HepG2 (cell line): ENCODE measurements around the gene PHKG2. TPM values are rescaled to one million over a fixed set of nuclear protein-coding genes. Genes with fewer than 3 reads are reported as not detected.

ENCODE experiments used
- GFI1 ChIP-seq: sonication (generic); formaldehyde crosslinking; IDR thresholded peaks from 2 replicates; pipeline ENCODE4 v1.5.0; 2020; ENCODE audit warnings: missing genetic modification reagents, mild to moderate bottlenecking, borderline replicate concordance
- GTF3A ChIP-seq: sonication (generic); formaldehyde crosslinking; conservative IDR thresholded peaks from 2 replicates; pipeline ENCODE4 v1.4.0; 2020; ENCODE audit warnings: mild to moderate bottlenecking, missing genetic modification reagents
- HMGA1 ChIP-seq: sonication (generic); formaldehyde crosslinking; conservative IDR thresholded peaks from 2 replicates; pipeline ENCODE4 v1.4.0; 2020; ENCODE audit warnings: missing genetic modification reagents
- KAT7 ChIP-seq: IDR thresholded peaks from 2 replicates; pipeline ENCODE4 v1.6.1; 2018; ENCODE audit warnings: borderline replicate concordance, missing compliant biosample characterization
- MEIS2 ChIP-seq: sonication (generic); formaldehyde crosslinking; IDR thresholded peaks from 2 replicates; pipeline ENCODE4 v1.9.0; 2021; ENCODE audit warnings: mild to moderate bottlenecking, missing genetic modification reagents
- MZF1 ChIP-seq: sonication (generic); formaldehyde crosslinking; IDR thresholded peaks from 2 replicates; pipeline ENCODE4 v1.8.1; 2023; ENCODE audit warnings: mild to moderate bottlenecking, missing genetic modification reagents, borderline replicate concordance
- NFYC ChIP-seq: IDR thresholded peaks from 2 replicates; pipeline ENCODE4 v1.6.1; 2016; ENCODE audit warnings: missing genetic modification reagents, missing compliant biosample characterization
- RARA ChIP-seq: IDR thresholded peaks from 2 replicates; pipeline ENCODE4 v1.6.1; 2016; ENCODE audit warnings: missing genetic modification reagents, missing compliant biosample characterization
- REL ChIP-seq: sonication (generic); formaldehyde crosslinking; conservative IDR thresholded peaks from 2 replicates; pipeline ENCODE4 v1.8.0; 2022; ENCODE audit warnings: mild to moderate bottlenecking, missing genetic modification reagents, moderate library complexity
- SNAI1 ChIP-seq: sonication (generic); formaldehyde crosslinking; IDR thresholded peaks from 2 replicates; pipeline ENCODE4 v1.5.0; 2020; ENCODE audit warnings: mild to moderate bottlenecking, missing genetic modification reagents, borderline replicate concordance
- ZFP36L1 ChIP-seq: sonication (generic); formaldehyde crosslinking; IDR thresholded peaks from 2 replicates; pipeline ENCODE4 v1.8.0; 2022; ENCODE audit warnings: mild to moderate bottlenecking, missing genetic modification reagents, moderate library complexity
- ZFP37 ChIP-seq: sonication (generic); formaldehyde crosslinking; IDR thresholded peaks from 2 replicates; pipeline ENCODE4 v1.4.0; 2020; ENCODE audit warnings: missing genetic modification reagents, borderline replicate concordance
- ZFY ChIP-seq: sonication (generic); formaldehyde crosslinking; IDR thresholded peaks from 2 replicates; pipeline ENCODE4 v1.4.0; 2020; ENCODE audit warnings: missing genetic modification reagents
- ZKSCAN5 ChIP-seq: sonication (generic); formaldehyde crosslinking; IDR thresholded peaks from 2 replicates; pipeline ENCODE4 v1.5.1; 2020; ENCODE audit warnings: mild to moderate bottlenecking, missing genetic modification reagents
- ZNF10 ChIP-seq: sonication (generic); formaldehyde crosslinking; IDR thresholded peaks from 2 replicates; pipeline ENCODE4 v1.4.0; 2020; ENCODE audit warnings: mild to moderate bottlenecking, low read depth, missing genetic modification reagents, borderline replicate concordance
- ZNF256 ChIP-seq: sonication (generic); formaldehyde crosslinking; conservative IDR thresholded peaks from 2 replicates; pipeline ENCODE4 v1.4.0; 2020; ENCODE audit warnings: missing genetic modification reagents
- ZNF274 ChIP-seq: sonication (generic); formaldehyde crosslinking; IDR thresholded peaks from 2 replicates; pipeline ENCODE4 v1.5.1; 2020; ENCODE audit warnings: mild to moderate bottlenecking, missing genetic modification reagents
- ZNF556 ChIP-seq: sonication (generic); formaldehyde crosslinking; IDR thresholded peaks from 2 replicates; pipeline ENCODE4 v1.4.0; 2020; ENCODE audit warnings: mild to moderate bottlenecking, missing genetic modification reagents, borderline replicate concordance
- ZNF777 ChIP-seq: sonication (generic); formaldehyde crosslinking; IDR thresholded peaks from 2 replicates; pipeline ENCODE4 v1.4.0; 2020; ENCODE audit warnings: missing genetic modification reagents
- ZNF879 ChIP-seq: sonication (generic); formaldehyde crosslinking; IDR thresholded peaks from 2 replicates; pipeline ENCODE4 v1.8.1; 2023; ENCODE audit warnings: missing genetic modification reagents
- ZSCAN25 ChIP-seq: sonication (generic); formaldehyde crosslinking; IDR thresholded peaks from 2 replicates; pipeline ENCODE4 v1.8.0; 2022; ENCODE audit warnings: mild to moderate bottlenecking, missing genetic modification reagents
- polyA plus RNA-seq, 8 experiments: library from polyadenylated mRNA; depleted of rRNA in 3 of 8; stranded (reverse) in 7 of 8; unstranded in 1 of 8; fragments of >200 nt; fragmentation: Illumina TruSeq in 4 of 8; extraction: Trizol in 4 of 8; gene quantifications; 2 replicates each; pipeline versions ENCODE4 v1.2.1 to v1.2.3, GENCODE V29; 2011 to 2016; ENCODE audit warnings: low read depth in 4 of 8, missing spikeins in 1 of 8, mixed read lengths in 1 of 8; ENCODE audit not compliant: insufficient read depth in 1 of 8
- total RNA-seq, 5 experiments: library from RNA; depleted of rRNA; stranded (reverse); fragments of >200 nt; fragmentation: Illumina TruSeq; extraction: Trizol; gene quantifications; 2 replicates each; pipeline ENCODE4 v1.2.3, GENCODE V29; 2016; ENCODE audit warnings: low read depth in 1 of 5
- TF ChIP-seq, protein P1 (sequence below): sonication (generic); formaldehyde crosslinking; IDR thresholded peaks from 2 replicates; pipeline ENCODE4 v1.9.0; 2021; ENCODE audit warnings: missing genetic modification reagents, borderline replicate concordance
- TF ChIP-seq, protein P2 (sequence below): sonication (generic); formaldehyde crosslinking; IDR thresholded peaks from 2 replicates; pipeline ENCODE4 v1.5.0; 2020; ENCODE audit warnings: mild to moderate bottlenecking, missing genetic modification reagents
- TF ChIP-seq, protein P3 (sequence below): sonication (generic); formaldehyde crosslinking; IDR thresholded peaks from 2 replicates; pipeline ENCODE4 v1.4.0; 2020; ENCODE audit warnings: mild to moderate bottlenecking, missing genetic modification reagents

The PHKG2 gene
- total and polyA plus RNA-seq, 2 of the 13 experiments (the other 11 are each of a cell fraction or from before 2014, with no cell fraction given) = 37.4 to 42.1 TPM

DNA sequence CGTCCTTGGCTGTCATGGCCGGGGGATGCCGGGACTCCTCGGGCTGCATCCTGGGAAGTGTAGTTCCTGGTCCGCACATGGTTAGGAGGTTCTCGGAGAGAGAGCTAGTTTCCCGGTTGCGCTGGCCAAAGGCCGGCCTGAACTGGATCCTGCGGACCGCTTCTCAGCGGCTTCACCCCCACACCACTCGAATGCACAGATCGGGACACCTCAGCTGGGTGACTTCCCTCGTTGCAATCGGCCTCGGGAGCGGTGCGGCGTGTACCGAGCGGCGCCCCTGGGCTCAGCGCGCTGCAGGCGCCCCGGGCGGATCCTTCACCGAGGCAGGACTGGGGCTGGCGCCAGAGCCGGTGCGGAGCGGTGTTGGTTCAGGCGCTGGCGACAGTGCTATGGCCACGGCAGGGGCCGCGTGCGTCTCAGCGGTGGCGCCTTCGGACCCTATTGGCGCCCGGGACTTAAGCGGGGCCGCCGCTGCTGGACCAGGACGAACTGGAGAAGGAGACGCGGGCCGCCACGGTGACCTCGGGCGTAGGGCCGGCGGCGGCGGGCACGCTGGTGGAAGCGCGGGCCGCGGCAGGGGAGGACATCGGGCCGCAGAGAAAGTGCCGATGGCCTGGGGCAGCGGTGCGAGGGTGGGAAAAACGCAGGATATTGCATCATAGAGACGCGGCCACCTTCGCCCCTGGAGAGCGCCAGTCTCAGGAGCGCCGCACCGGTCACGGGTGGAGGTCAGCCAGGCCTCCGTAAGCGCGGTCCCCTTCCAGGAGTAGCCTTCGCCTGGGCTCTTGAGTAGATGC is 27.4 kb downstream of the PHKG2 start (continued):
- 0 out of 2 replicates have a peak, but pooled peaks have one; percentile 80 for TF ChIP-seq ZNF10 (CRISPR knock-in tag)
- TF ChIP-seq SNAI1 (CRISPR knock-in tag) = no peak; the same call in 1 of the 2 replicates
- TF ChIP-seq, protein P1, sequence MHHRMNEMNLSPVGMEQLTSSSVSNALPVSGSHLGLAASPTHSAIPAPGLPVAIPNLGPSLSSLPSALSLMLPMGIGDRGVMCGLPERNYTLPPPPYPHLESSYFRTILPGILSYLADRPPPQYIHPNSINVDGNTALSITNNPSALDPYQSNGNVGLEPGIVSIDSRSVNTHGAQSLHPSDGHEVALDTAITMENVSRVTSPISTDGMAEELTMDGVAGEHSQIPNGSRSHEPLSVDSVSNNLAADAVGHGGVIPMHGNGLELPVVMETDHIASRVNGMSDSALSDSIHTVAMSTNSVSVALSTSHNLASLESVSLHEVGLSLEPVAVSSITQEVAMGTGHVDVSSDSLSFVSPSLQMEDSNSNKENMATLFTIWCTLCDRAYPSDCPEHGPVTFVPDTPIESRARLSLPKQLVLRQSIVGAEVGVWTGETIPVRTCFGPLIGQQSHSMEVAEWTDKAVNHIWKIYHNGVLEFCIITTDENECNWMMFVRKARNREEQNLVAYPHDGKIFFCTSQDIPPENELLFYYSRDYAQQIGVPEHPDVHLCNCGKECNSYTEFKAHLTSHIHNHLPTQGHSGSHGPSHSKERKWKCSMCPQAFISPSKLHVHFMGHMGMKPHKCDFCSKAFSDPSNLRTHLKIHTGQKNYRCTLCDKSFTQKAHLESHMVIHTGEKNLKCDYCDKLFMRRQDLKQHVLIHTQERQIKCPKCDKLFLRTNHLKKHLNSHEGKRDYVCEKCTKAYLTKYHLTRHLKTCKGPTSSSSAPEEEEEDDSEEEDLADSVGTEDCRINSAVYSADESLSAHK (CRISPR knock-in tag) = no peak
- no peak for TF ChIP-seq HMGA1 (CRISPR knock-in tag)
- TF ChIP-seq MEIS2 (CRISPR knock-in tag) = peak; percentile 71
- peak; percentile 88 for TF ChIP-seq ZNF256 (CRISPR knock-in tag)
- TF ChIP-seq, protein P2, sequence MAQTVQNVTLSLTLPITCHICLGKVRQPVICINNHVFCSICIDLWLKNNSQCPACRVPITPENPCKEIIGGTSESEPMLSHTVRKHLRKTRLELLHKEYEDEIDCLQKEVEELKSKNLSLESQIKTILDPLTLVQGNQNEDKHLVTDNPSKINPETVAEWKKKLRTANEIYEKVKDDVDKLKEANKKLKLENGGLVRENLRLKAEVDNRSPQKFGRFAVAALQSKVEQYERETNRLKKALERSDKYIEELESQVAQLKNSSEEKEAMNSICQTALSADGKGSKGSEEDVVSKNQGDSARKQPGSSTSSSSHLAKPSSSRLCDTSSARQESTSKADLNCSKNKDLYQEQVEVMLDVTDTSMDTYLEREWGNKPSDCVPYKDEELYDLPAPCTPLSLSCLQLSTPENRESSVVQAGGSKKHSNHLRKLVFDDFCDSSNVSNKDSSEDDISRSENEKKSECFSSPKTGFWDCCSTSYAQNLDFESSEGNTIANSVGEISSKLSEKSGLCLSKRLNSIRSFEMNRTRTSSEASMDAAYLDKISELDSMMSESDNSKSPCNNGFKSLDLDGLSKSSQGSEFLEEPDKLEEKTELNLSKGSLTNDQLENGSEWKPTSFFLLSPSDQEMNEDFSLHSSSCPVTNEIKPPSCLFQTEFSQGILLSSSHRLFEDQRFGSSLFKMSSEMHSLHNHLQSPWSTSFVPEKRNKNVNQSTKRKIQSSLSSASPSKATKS (CRISPR knock-in tag) = peak; percentile 90; the same call in 1 of the 2 replicates
- TF ChIP-seq ZKSCAN5 (CRISPR knock-in tag) = no peak
- peak; percentile 95; the same call in 1 of the 2 replicates for TF ChIP-seq ZNF556 (CRISPR knock-in tag)
- TF ChIP-seq ZNF777 = no peak; the same call in 1 of the 2 replicates
- peak; percentile 86; the same call in 1 of the 2 replicates for TF ChIP-seq ZNF879
- TF ChIP-seq KAT7 = peak; percentile 96
- peak; percentile 92; the same call in 1 of the 2 replicates for TF ChIP-seq GTF3A (CRISPR knock-in tag)
- peak; percentile 64; the same call in 1 of the 2 replicates for TF ChIP-seq GFI1
- peak; percentile 83; the same call in 1 of the 2 replicates for TF ChIP-seq REL (CRISPR knock-in tag)
- TF ChIP-seq ZSCAN25 = peak; percentile 76
- peak; percentile 93 for TF ChIP-seq ZNF274 (CRISPR knock-in tag)
- TF ChIP-seq ZFP37 (CRISPR knock-in tag) = no peak; the same call in 1 of the 2 replicates
- TF ChIP-seq RARA (CRISPR knock-in tag) = peak; percentile 59; the same call in 1 of the 2 replicates
- TF ChIP-seq, protein P3, sequence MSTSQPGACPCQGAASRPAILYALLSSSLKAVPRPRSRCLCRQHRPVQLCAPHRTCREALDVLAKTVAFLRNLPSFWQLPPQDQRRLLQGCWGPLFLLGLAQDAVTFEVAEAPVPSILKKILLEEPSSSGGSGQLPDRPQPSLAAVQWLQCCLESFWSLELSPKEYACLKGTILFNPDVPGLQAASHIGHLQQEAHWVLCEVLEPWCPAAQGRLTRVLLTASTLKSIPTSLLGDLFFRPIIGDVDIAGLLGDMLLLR = peak; percentile 67
- TF ChIP-seq MZF1 (CRISPR knock-in tag) = no peak
- TF ChIP-seq NFYC (CRISPR knock-in tag) = peak; percentile 51
- TF ChIP-seq ZFP36L1 (CRISPR knock-in tag) = peak; percentile 95
- TF ChIP-seq ZFY (CRISPR knock-in tag) = peak; percentile 96
